Subcutaneous abdominal adipose tissue (tissue), 5 donors: Measurements from ENCODE around the gene CORO2B.
"Not testable (repeated sequence)": the region's sequence is repeated elsewhere in the genome, so short reads cannot be mapped to it uniquely, and the experiment has no call there.

ENCODE experiments used
- H3K27ac ChIP-seq: one replicate; pipeline ENCODE4 v1.7.0; 2013; ENCODE audit warnings: low read depth, mild to moderate bottlenecking, inconsistent platforms, low read length, moderate library complexity
- H3K27me3 ChIP-seq, 5 donors: one replicate each; pipeline ENCODE4 v1.7.0; 2013; ENCODE audit warnings: low read length in 5 of 5, inconsistent platforms in 1 of 5; ENCODE audit not compliant: control insufficient read depth in 5 of 5, insufficient read depth in 4 of 5
- H3K36me3 ChIP-seq, 5 donors: one replicate each; pipeline ENCODE4 v1.7.0; 2013; ENCODE audit warnings: low read length in 5 of 5; ENCODE audit not compliant: control insufficient read depth in 5 of 5, insufficient read depth in 5 of 5
- H3K4me1 ChIP-seq, 5 donors: one replicate each; pipeline ENCODE4 v1.7.0; 2013; ENCODE audit warnings: low read length in 5 of 5, mild to moderate bottlenecking in 3 of 5, moderate library complexity in 1 of 5; ENCODE audit not compliant: control insufficient read depth in 5 of 5, insufficient read depth in 5 of 5
- H3K4me3 ChIP-seq, 5 donors: one replicate each; pipeline ENCODE4 v1.7.0; 2013; ENCODE audit warnings: low read length in 5 of 5, low read depth in 1 of 5
- H3K9ac ChIP-seq, 5 donors: one replicate each; pipeline ENCODE4 v1.7.0; 2013; ENCODE audit warnings: low read length in 5 of 5, mild to moderate bottlenecking in 4 of 5, moderate library complexity in 3 of 5
- H3K9me3 ChIP-seq, 5 donors: one replicate each; pipeline ENCODE4 v1.7.0; 2013; ENCODE audit warnings: low read length in 5 of 5; ENCODE audit not compliant: control insufficient read depth in 5 of 5
- donor health status: healthy.
- donor health status: healthy.
- donor health status: healthy.
- donor health status: healthy.
- donor health status: healthy.

CORO2B gene

GRCh38 chr15:68604840-68605478, 26.2 kb downstream of the CORO2B start:
- H3K9ac ChIP-seq, H3K27me3 ChIP-seq, H3K36me3 ChIP-seq, H3K4me3 ChIP-seq, H3K9me3 ChIP-seq, H3K27ac ChIP-seq: not testable (repeated sequence)
- peaks cover 22 to 63% (median 54%) of the 10 kb centered on the region in 5 donors for H3K4me1 ChIP-seq

- peaks cover 0 to 5% (median 2%) of the 10 kb centered on the region in 5 donors for H3K9me3 ChIP-seq
- peaks cover 24 to 56% (median 45%) of the 10 kb centered on the region in 5 donors for H3K4me1 ChIP-seq
- H3K27me3 ChIP-seq: no peaks in the 10 kb centered on the region
- no peaks in the 10 kb centered on the region for H3K36me3 ChIP-seq
- no peak overlapping the region for H3K9ac ChIP-seq
- H3K27ac ChIP-seq: no peak overlapping the region
- H3K4me3 ChIP-seq: no peak overlapping the region
Observed at GRCh38 chr15:68606375-68606774, 27.6 kb downstream of the CORO2B start.

GRCh38 chr15:68608206-68608843, 29.5 kb downstream of the CORO2B start:
- no peak overlapping the region for H3K4me3 ChIP-seq
- H3K4me1 ChIP-seq: peaks cover 24 to 46% (median 37%) of the 10 kb centered on the region in 5 donors
- peak overlapping the region; percentile 78 for H3K27ac ChIP-seq
- H3K9me3 ChIP-seq: peaks cover 0 to 5% (median 2%) of the 10 kb centered on the region in 5 donors
- peak overlapping the region in 1 of 5 donors; percentile 44 for H3K9ac ChIP-seq
- no peaks in the 10 kb centered on the region for H3K36me3 ChIP-seq
- no peaks in the 10 kb centered on the region for H3K27me3 ChIP-seq

- H3K4me1 ChIP-seq: peaks cover 24 to 49% (median 37%) of the 10 kb centered on the region in 5 donors
Observed at GRCh38 chr15:68608844-68609232, 30.0 kb downstream of the CORO2B start.

GRCh38 chr15:68609629-68610028, 30.8 kb downstream of the CORO2B start:
- Histone ChIP-seq H3K9me3 (peaks cover 0 to 5% (median 2%) of the 10 kb centered on the region in 5 donors), H3K27me3 (no peaks in the 10 kb centered on the region), H3K4me3 (no peak overlapping the region), H3K27ac (peak overlapping the region; percentile 78), H3K9ac (no peak overlapping the region), H3K4me1 (peaks cover 29 to 54% (median 44%) of the 10 kb centered on the region in 5 donors), H3K36me3 (no peaks in the 10 kb centered on the region)

More at GRCh38 chr15:68608844-68609232, 30.0 kb downstream of the CORO2B start:
- H3K9ac ChIP-seq: no peak overlapping the region
- H3K36me3 ChIP-seq: no peaks in the 10 kb centered on the region
- H3K9me3 ChIP-seq: peaks cover 0 to 5% (median 2%) of the 10 kb centered on the region in 5 donors
- H3K4me3 ChIP-seq: no peak overlapping the region
- H3K27ac ChIP-seq: peak overlapping the region; percentile 78
- no peaks in the 10 kb centered on the region for H3K27me3 ChIP-seq

GRCh38 chr15:68610825-68611224, 32.0 kb downstream of the CORO2B start:
- H3K27ac ChIP-seq: peak overlapping the region; percentile 57
- peaks cover 28 to 51% (median 45%) of the 10 kb centered on the region in 5 donors for H3K4me1 ChIP-seq
- H3K4me3 ChIP-seq: no peak overlapping the region
- H3K36me3 ChIP-seq: no peaks in the 10 kb centered on the region
- no peaks in the 10 kb centered on the region for H3K27me3 ChIP-seq
- no peak overlapping the region for H3K9ac ChIP-seq
- H3K9me3 ChIP-seq: peaks cover 0 to 5% (median 2%) of the 10 kb centered on the region in 5 donors

- peaks cover 28 to 52% (median 46%) of the 10 kb centered on the region in 5 donors for H3K4me1 ChIP-seq
- H3K9me3 ChIP-seq: no peaks in the 10 kb centered on the region
- no peak overlapping the region for H3K9ac ChIP-seq
- H3K36me3 ChIP-seq: no peaks in the 10 kb centered on the region
- H3K27me3 ChIP-seq: no peaks in the 10 kb centered on the region
- H3K27ac ChIP-seq: no peak overlapping the region
- no peak overlapping the region for H3K4me3 ChIP-seq
Observed at GRCh38 chr15:68612503-68612902, 33.7 kb downstream of the CORO2B start.

- Histone ChIP-seq H3K4me3 (no peak overlapping the region), H3K27me3 (no peaks in the 10 kb centered on the region), H3K9me3 (no peaks in the 10 kb centered on the region), H3K27ac (no peak overlapping the region), H3K9ac (no peak overlapping the region), H3K36me3 (no peaks in the 10 kb centered on the region), H3K4me1 (peaks cover 23 to 50% (median 45%) of the 10 kb centered on the region in 5 donors)
Observed at GRCh38 chr15:68612979-68613740, 34.4 kb downstream of the CORO2B start.

- Histone ChIP-seq H3K9me3 (no peaks in the 10 kb centered on the region), H3K4me3 (peak overlapping the region in 3 of 5 donors; percentile 23 to 32 (median 27)), H3K27me3 (no peaks in the 10 kb centered on the region), H3K4me1 (peaks cover 13 to 48% (median 45%) of the 10 kb centered on the region in 5 donors), H3K9ac (peak overlapping the region in 2 of 5 donors; percentile 3 to 36), H3K27ac (peak overlapping the region; percentile 57), H3K36me3 (no peaks in the 10 kb centered on the region)
Observed at GRCh38 chr15:68614286-68615035, 35.7 kb downstream of the CORO2B start.
